ENCODE results near the gene PTPRJ.

Gene PTPRJ

DNA sequence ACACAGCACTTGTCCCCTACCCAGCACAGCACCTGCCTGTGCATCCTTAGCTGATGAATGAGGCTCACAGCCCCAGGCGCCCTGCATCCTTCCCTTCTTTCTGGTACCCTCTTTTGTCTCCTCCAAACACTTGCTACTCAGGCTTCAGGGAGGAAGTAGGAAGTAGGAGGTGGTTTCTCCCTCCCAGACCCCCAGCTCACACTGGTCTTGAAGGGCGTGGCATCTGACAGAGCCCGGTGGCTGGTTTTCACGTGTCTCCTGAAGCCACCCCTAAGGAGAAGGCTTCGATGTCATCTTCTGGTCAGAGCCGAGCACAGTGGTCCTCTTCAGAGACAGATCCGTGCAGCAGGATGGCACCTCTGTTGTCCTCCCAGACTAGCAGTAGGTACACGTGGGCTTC lies 109.8 kb downstream of the PTPRJ start:
- no peak for DNase-seq (ENCODE audit: low read depth in 1 of 2, low spot score in 1 of 2)

DNA sequence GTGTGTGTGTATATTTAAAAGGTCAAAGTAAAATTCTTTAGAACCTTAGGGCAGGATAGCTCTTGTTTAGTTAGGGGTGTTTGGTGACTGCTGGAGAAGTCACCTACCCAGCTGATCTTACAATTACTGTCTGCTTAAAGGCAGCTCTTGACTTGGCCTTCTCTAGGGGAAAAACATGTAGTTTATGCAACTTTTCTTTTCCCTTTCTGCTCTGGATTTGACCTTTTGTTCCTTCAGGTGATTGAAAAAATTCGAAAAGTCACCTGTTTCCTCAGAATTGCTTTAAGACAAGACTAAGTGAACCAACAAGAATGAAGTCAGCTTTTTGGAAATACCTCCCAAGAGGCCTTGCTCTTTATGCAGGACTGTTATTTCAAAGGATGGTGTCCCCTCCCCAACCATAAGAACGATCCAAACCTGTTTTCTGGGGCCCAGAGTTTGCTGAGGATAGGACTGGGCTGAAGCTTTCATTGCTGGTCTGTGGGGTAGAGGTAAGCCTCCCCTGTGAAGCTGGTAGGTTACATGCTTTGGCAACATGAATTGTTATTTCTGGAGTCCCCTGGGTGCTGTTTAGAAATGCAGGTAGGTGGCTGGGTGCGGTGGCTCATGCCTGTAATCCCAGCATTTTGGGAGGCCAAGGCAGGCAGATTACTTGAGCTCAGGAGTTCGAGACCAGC lies 111.2 kb downstream of the PTPRJ start:
- DNase-seq (ENCODE audit: low read depth in 1 of 2, low spot score in 1 of 2), result no peak

DNA sequence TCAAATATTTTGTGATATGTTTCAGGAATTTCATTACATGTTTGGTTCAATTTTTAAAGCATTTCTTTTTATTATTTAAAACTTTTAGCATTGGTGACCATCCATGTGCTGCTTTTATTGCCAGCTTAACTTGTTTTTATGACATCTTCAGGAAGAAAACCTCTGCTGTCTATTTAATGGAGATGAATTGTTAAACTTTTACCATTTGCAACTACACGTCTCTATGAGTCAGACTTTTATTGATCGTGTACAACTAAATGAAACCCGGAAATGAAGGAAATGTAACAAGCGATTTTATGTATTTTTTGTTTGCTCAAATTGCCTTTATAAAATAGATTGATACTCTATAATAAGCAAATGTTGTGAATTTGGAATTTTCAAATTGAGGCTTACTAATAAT lies 113.0 kb downstream of the PTPRJ start:
- DNase-seq (ENCODE audit: low read depth in 1 of 2, low spot score in 1 of 2), result no peak

DNA sequence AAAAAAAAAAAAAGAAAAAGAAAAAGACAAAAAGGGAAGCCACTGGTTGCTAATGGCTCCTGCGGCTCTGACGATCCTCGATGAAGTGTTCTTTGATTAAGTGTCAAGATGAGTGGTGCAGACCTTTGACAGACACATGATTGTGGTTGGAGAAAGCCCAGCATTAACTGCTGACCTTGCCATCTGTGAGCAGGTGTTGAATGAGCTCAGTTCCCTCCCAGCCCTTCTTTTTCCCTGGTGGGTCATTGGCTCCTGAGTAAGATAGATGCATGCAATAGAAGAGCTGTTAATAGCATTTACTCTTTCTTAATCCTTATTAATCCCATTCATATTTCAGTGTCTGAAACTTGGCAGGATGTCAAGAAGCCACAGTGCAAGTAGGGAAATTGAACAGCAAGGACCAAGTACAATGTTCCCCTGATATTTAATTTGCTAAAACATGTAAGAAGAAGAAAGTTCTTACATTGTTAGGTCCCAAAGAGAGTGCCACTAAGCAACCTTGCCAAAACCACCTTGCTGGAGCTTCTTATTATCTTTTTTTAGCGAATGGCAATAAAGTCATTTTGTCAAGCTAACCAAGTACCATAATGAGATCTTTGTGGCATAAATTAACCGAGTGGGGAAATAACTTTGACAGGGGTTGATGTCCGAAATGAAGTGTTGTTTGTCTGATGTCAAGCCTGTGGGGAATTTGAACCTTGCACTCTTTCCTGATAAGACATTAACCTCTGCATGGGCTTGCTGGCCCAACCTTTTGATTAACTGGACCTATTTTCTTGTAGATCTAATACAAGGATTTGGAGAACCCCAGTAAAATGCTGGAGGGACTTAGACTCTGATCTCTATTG lies 113.7 kb downstream of the PTPRJ start:
- DNase-seq (ENCODE audit: low read depth in 1 of 2, low spot score in 1 of 2), result no peak

DNA sequence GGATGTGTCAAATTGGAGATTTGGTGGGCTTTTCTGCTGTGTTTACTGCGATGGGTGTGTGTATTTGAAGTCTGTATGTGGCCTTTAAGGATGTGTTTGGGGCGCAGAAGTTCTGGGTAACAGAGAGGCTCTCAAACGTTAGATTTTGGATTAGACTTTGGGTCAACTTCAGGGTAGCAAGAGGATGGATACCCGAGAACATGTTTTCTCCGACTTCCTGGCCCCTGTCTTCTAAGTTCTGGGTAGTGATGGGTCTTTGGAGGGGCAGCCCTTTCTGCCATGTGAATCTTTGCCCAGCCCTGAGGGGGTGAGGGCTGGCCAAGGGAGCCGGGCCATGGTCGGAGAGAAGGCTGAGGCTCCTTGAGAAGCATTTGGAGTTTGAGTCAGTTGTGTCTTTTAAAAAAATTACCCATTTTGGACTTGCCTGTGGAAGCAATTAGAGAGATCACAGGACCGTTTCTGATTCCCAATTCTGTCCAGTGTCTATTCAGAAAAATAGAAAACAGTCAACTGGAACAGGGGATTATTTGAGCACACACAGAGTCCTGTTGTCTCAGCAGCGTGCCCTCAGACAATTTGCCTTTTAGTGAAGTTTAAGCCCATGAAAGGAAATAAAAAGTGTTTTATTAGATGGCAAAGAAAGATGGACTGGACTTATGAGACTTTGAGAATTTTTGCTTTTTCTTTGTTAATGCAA lies 114.4 kb downstream of the PTPRJ start:
- DNase-seq (ENCODE audit: low read depth in 1 of 2, low spot score in 1 of 2), result no peak

DNA sequence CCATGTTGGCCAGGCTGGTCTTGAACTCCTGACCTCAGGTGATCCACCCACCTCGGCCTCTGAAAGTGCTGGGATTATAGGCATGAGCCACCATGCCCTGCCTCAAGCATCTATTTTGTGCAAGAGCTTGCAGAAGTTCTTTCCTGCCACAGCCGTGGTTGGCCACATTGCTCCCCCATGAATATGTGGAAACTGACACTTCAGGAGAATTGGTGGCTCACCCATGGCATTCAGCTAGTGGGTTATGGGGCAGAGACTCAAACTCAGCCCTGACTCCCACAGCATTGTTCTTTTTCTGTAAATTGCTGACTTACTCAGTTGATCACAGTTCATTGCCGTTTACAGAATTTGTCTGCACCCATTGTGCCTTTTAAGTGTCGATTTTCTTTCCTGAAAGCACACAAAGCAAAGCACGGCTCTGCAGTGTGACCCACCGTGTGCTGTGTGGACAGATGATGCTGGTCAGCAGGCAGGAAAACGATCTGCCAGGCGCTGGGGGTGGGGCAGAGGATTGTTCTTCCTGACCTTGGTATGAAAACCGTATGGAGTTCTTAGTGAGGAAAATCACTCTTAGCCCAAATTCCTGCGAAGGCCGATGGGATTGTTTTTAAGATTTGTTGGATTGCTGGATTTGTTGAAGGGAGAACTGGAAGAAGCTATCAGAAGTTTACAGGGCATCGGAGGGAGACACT lies 115.6 kb downstream of the PTPRJ start:
- DNase-seq (ENCODE audit: low read depth in 1 of 2, low spot score in 1 of 2), result no peak

DNA sequence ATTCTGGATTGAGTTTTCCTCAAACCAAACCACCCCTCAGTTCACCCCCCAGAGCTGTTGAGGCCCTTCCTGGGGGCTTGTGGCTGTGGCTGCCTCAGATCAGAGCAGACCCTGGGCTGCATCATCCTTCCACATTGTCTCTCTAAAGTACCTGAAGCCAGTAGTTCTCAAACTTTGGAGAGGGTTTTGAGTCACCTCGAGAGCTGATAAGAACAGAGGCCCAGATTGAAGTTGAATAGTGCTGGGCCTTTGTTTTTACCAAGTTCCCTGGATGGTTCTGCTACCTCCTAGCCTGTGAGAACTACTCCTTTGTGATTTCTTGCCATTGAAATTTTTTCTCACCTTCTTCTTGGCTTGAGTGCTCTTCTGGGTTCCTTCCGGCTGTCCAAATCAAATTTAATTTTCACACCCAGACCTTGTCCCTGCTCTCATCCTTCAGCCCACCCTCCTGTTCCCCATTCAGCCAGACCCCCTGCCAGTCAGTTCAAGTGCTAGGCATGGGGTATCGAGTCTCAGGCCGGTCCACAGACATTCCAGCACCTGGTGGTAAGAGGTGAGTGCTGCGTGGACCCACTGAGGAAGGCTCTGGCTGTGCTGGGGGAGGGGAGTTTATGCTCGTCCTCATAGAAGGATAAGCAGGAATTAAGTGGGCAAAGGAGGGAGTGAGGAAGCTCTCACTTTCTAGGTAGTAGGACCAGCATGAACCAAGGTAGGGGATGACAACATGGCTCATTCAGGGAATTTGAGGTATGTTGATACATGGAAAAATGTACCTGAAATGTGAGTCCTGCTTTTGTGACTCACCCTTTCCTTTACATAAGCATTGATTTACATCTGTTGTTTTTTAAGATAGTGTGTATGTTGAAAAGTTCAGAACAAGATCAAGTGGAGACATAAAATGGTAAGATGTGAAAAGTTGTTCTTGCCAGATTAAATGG lies 116.5 kb downstream of the PTPRJ start:
- DNase-seq (ENCODE audit: low read depth in 1 of 2, low spot score in 1 of 2), result no peak

DNA sequence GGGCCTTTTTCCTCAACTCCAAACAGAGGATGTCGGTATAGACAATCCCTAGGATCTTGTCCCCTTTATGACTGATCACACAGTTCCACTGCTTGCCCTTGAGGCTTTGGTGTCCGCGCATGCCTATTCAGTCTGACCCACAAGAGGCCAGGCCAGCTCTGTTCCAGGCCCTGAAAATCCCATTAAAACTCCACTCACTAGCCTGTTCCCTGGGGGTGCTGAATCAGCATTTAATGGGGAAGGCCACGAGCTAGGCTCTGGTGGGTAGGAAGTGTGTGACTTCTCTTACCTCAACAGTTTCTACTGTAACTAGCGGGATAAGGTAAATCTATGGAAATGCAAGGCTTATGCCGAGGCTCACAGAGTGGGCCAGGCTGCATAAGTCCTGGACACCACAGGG lies 117.7 kb downstream of the PTPRJ start:
- DNase-seq (ENCODE audit: low read depth in 1 of 2, low spot score in 1 of 2), result no peak

DNA sequence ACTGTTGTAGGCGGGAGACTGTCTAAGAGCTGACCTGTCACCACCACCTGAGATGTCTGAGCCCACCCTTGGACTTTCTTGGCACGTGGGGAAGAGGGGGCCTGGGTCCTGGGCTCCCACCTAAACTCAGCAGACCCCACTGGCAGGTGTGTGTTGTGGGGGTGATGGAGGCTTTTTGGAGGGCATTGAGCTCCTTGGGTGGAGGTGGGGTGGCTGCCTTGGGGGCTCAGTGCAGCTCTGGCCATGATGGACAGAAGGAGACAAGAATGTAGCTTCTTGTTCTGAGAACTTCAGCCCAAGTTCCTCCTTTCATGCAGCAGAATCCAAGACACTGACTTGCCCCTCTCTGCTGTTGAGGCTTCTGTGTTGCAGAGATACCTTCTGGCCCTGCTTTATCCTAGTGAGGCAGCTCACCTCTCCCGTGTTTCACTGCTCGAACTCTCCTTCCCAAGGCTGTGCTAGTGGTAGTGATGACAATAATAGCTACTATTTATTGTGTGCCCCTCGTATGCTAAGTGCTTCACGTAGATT lies 119.6 kb downstream of the PTPRJ start:
- no peak for DNase-seq (ENCODE audit: low read depth in 1 of 2, low spot score in 1 of 2)

DNA sequence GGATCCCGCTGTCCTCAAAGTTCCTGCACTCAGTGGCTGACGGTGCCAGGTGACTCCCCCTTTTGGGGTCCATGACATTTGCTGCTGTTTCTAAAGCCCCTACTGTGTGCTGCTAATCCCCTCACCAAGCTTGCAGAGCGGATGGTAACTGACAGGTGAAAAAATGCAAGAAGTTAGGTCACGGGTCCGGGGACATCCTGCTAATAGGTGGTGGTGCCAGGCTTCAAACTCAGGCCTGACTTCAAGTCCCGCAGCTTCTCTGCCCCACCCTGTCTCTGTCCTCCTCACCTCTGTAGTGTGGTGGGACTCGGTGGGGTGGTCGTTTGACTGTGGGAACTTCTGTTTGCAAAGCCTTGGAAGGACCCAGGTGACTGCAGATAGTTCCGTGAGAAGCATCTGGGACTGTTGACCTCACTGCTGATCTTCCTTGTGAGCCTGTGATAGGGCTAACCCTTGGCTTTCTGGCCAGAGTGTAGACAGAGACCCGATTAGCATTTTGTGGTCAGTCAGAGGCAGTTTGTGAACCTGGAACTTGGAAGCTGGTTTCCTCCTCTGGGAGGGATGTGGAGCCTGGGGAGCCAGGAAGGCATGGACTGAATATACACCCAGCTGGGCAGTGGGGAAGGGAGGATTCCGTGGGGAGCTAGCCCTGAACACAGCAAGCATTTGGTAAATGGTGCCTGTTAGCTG lies 120.8 kb downstream of the PTPRJ start:
- DNase-seq (ENCODE audit: low read depth in 1 of 2, low spot score in 1 of 2), result no peak

DNA sequence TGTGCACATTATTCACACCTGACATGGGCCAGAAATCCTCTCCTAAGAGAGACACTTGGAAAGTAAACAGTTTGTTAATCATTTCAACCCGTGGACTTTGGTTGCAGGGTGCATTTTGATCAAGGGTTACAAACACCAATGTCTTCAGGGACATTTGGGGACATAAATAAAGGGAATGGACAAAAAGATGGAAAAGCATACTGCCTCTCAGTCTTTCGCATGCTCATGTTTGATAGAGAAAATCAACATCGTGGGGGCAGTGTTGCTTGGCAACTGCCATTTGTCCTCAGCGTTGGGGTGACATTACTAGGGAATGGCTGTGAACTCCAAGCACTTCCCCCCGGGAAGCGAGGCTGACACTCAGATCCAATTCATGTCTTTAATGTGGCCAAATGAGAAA lies 121.6 kb downstream of the PTPRJ start:
- DNase-seq (ENCODE audit: low read depth in 1 of 2, low spot score in 1 of 2), result no peak

DNA sequence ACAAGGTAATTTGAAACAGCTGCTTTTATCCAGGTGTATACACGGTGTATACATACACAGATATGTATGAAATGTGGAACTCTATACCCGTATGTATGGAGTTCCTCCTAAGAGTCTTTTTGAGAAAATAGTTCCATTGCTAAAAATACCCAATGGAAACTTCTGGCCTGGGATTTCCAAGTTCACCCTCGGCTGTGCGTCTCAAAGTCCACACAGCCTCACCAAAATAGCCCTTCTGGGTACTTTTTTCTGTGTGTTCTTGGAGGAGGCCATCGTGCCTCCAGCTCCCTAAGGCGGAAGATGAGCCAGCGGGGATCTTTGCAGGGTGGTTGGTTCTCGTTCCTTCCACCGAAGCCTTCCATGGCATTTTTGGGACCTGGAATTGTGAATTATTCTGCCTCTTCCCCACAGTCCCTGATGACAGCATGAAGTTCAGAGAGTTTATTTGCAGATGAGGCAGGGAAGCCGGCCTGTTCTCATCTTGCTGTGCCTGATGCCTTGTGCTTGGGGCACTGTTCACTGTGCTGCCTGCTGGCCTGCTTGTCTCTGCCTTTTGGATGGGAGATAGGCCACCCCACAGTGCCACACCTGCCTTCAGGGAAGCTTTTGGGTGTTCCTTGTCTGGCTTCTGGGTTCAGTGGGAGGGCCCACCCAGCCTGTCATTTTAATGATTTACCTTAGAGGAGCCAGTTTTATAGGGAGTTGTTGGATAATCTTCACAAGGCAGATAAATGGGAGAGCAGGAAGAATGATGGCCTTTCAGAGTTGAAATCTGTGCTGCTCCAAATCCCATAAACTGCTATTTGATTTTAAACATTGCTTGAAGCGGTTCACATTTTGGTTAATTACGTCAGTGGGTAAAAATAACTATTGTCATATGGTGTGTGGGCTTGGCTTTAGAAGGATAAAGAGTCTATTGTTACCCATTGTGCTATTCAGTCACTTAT lies 123.5 kb downstream of the PTPRJ start:
- no peak for DNase-seq (ENCODE audit: low read depth in 1 of 2, low spot score in 1 of 2)

DNA sequence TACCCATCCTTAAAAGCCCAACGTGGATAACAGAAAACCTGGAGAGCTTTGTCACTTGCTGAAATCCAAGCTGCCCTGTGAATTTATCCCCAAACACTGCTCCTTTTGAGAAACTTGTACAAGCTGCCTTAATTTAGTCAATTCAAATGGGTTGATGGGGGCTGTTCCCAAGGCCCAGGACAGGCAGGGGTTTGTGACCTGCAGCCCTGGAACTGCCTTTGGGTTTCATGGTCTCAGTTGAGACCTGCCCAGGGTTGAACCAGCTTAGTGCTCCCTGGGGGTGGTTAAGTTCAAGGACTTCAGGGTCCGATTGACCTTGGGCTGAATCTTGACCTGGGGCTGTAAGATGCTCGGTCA lies 124.2 kb downstream of the PTPRJ start:
- no peak for DNase-seq (ENCODE audit: low read depth in 1 of 2, low spot score in 1 of 2)

DNA sequence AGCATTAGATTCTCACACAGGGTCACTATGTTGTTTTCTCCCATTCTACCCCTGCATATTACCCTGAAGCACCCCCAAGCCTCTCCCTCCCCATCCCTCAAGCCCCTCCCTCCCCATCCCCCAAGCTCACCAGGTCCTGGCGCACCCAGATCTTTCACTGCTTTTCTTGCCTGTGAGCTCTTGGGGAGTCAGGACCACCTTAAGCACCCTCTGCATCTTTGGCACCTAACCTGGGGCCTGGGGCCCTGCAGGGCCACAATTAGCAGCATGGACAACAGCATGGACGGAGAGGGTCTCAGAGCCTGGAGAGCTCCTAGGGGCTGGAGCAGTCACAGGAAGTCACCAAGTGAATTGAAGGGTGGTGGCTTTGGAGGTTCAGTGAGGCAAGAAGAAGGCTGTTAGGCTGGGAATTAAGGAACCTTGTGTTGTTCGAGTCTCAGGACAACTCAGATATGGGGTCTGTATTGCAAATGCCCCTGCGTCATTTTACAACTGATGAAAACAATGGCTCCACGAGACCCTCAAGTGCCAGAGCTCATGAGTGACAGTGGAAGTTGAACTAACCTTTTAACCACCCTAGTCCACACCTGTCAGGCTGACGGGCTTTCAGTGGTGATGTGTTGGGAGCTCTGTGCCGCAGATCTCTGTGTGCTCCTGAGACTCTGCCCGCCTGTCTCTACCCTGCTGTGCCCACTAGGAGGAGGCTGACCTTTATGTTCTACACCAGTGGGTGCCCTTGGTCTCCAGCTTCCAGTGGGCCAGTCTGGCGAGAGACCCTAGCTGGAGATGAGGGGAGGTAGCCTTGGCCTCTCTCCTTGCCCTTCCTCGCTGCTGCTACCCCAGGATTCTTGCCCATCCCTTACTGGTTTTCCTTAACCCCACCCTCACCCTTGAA lies 125.0 kb downstream of the PTPRJ start:
- no peak for DNase-seq (ENCODE audit: low read depth in 1 of 2, low spot score in 1 of 2)

DNA sequence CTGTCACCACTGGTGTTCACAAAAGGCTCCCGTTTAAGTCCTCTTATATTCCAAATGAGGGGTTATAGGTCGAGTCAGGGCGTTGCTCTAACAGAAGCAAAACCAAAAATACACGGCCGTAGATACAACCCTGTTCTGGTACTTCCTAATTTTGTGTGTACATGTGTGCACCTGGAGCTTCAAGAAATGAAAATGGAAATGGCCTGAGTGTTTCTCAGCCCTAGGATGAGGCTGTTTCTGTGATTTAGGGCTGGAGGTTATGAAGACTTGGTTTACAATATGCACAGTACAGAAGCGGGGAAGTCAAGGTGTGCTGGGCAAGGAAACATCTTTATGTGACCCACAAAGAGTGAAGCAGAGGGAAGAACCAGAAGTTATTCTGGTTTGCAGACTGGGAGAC lies 125.8 kb downstream of the PTPRJ start:
- no peak for DNase-seq (ENCODE audit: low read depth in 1 of 2, low spot score in 1 of 2)

DNA sequence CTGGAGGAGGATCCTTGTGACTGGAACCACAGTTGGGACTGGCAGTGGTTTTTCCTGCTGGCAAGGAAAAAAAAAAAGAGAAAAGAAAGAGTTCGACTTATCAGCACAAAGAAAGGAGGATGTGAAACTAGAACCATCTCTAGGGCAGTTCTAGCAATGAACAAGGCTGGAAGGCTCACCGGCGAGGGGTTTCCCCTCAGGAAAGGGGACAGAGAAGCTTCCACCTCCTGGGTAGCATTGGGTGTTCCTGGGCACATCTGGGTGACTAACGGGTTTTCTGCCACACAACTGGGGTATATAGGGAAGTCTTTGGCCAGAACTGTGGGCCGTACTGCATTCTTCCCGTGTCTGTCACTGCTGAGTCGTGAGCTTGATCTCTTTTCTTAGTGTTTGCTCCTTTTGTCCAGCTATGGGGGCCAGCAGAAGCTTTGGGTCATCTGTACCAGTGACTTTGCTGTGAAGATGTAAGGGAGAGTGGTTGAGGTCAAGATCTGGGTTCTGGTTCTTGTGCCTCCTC lies 126.9 kb downstream of the PTPRJ start:
- no peak for DNase-seq (ENCODE audit: low read depth in 1 of 2, low spot score in 1 of 2)

Data from activated T-helper 1 cell treated with anti-CD3 and anti-CD28 coated beads, Interleukin-2, amount 50 U/mL, for 16 hours (primary cell).